ENCODE measurements around the gene FAM114A1.

Gene FAM114A1

DNA sequence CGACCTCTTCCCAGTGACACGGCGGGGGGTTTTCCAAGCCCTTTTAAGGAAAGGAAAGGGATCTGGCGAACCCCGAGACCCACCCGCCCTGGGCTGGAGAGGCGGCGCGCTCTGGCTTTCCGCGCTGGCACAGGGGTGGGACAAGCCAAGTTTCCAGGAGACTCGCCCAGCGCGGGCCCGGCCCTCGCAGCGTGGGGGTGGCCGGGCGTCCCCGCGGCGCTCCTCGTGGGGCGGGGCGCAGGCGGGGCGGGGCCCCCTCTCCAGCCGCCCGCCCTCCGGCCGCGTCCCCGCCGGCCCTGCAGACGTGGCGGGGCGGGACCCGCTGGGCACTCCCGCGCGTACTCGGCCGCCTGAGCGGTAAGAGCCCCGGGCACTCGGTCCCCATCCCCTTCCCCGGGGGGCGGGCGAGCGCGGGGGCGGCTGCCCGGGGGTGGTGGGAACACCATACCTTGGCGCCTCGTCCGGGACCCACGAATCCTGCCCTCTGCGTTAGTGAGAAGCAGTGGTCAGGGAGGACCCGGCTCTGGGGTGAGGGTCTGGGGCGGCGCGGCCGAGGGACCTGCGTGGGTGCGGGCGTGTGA, at the start of gene FAM114A1:
TSS of gene FAM114A1 (plus strand) at position 329 of the 581 bp plus-strand sequence. CDS start 10,273 bp downstream, outside the sequence.
- H3K36me3 ChIP-seq (ENCODE audit: insufficient read depth, low read length), result no peaks in the 10 kb centered on the region
- H4K20me1 ChIP-seq (ENCODE audit: insufficient read depth, low read length, poor library complexity, severe bottlenecking), result no peaks in the 10 kb centered on the region
- H3K27me3 ChIP-seq (ENCODE audit: insufficient read depth, low read length, poor library complexity, severe bottlenecking), result no peaks in the 10 kb centered on the region
- H3K9me3 ChIP-seq (ENCODE audit: insufficient read depth, low read depth, low read length), result no peaks in the 10 kb centered on the region
- H3K9ac ChIP-seq (ENCODE audit: low read depth, low read length, poor library complexity, severe bottlenecking), result no peak within 1 kb of the TSS
- no peak within 1 kb of the TSS for H3K4me3 ChIP-seq (ENCODE audit: low read length, poor library complexity, severe bottlenecking)
- H2AFZ ChIP-seq (ENCODE audit: low read length), result 0 out of 2 replicates have a peak within 1 kb of the TSS, but pooled peaks have one; percentile 23
- no peaks in the 10 kb centered on the region for H3K4me1 ChIP-seq (ENCODE audit: insufficient read depth, low read length, poor library complexity, severe bottlenecking)
- H3K79me2 ChIP-seq (ENCODE audit: insufficient read depth, low read length), result no peaks in the 10 kb centered on the region
- no peak for TF ChIP-seq EZH2phosphoT487 (IDR thresholded peaks at IDR 0.05; ENCODE audit: borderline replicate concordance)
- no peaks in the 10 kb centered on the region for H3K9me2 ChIP-seq (replicated peaks; ENCODE audit: low read depth, low read length)
- no peaks in the 10 kb centered on the region for H3F3A ChIP-seq (ENCODE audit: low read depth)
- H3K4me2 ChIP-seq (ENCODE audit: low read depth, low read length, poor library complexity, severe bottlenecking), result no peak within 1 kb of the TSS

DNA sequence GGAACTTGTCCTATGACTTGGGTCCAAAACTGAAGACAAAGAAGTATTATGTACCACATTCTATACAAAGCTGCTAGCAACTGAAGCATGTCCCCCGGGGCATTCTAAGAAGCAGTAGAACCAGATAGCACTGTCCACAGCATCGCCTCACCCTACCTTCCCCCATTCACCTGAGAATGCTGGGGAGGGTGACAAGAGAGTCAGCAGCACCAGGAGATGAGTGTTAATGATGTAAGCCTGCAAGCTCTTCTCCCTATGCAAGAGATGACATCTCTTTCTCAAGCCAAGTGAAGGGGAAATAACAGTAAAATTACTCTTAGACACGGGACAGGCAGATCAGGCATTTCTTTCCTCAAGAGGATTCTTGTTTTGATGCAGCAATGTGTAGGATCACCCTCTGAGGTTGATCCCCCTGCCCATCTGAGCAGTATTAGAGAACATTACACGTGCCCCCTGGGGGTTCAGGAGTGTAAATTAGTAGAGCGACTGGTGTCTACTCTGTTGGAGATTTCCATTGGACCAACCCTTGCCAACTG, 49.1 kb upstream of the FAM114A1 start:
- Histone ChIP-seq H3K9me3 (ENCODE audit: insufficient read depth, low read depth, low read length) (no peaks in the 10 kb centered on the region), H3K4me3 (ENCODE audit: low read length, poor library complexity, severe bottlenecking) (no peak overlapping the region), H2AFZ (ENCODE audit: low read length) (no peak overlapping the region), H3K9me2 (replicated peaks; ENCODE audit: low read depth, low read length) (no peaks in the 10 kb centered on the region), H3F3A (ENCODE audit: low read depth) (no peaks in the 10 kb centered on the region), H3K4me1 (ENCODE audit: insufficient read depth, low read length, poor library complexity, severe bottlenecking) (no peaks in the 10 kb centered on the region), H3K4me2 (ENCODE audit: low read depth, low read length, poor library complexity, severe bottlenecking) (no peak overlapping the region), H3K27me3 (ENCODE audit: insufficient read depth, low read length, poor library complexity, severe bottlenecking) (no peaks in the 10 kb centered on the region), H4K20me1 (ENCODE audit: insufficient read depth, low read length, poor library complexity, severe bottlenecking) (no peaks in the 10 kb centered on the region), H3K36me3 (ENCODE audit: insufficient read depth, low read length) (no peaks in the 10 kb centered on the region), H3K9ac (ENCODE audit: low read depth, low read length, poor library complexity, severe bottlenecking) (no peak overlapping the region), H3K79me2 (ENCODE audit: insufficient read depth, low read length) (no peaks in the 10 kb centered on the region)
- TF ChIP-seq EZH2phosphoT487 (IDR thresholded peaks at IDR 0.05; ENCODE audit: borderline replicate concordance), result no peak
- TF ChIP-seq, protein P1, sequence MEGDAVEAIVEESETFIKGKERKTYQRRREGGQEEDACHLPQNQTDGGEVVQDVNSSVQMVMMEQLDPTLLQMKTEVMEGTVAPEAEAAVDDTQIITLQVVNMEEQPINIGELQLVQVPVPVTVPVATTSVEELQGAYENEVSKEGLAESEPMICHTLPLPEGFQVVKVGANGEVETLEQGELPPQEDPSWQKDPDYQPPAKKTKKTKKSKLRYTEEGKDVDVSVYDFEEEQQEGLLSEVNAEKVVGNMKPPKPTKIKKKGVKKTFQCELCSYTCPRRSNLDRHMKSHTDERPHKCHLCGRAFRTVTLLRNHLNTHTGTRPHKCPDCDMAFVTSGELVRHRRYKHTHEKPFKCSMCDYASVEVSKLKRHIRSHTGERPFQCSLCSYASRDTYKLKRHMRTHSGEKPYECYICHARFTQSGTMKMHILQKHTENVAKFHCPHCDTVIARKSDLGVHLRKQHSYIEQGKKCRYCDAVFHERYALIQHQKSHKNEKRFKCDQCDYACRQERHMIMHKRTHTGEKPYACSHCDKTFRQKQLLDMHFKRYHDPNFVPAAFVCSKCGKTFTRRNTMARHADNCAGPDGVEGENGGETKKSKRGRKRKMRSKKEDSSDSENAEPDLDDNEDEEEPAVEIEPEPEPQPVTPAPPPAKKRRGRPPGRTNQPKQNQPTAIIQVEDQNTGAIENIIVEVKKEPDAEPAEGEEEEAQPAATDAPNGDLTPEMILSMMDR (conservative IDR thresholded peaks at IDR 0.05; ENCODE audit: low read length), result no peak

DNA sequence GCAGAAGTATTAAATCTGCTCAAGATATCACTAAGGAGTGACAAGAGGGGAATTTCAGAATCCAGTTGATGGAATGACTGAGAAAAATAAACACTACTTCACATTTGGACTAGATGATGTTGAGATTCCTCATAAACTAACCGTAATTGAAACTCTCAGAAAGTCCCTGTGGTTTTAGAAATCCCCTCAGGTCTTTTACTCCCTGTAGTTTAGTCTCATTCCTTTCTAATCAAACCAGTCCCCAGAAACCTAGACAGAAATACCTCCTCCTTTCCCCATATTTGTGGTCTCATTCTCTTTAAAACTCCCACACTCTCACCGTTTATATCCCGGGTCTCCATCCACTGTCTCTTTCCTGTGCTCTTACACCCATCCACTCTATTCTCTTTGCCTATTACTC, 48.0 kb upstream of the FAM114A1 start:
- Histone ChIP-seq H3K9me2 (replicated peaks; ENCODE audit: low read depth, low read length) (no peaks in the 10 kb centered on the region), H3K79me2 (ENCODE audit: insufficient read depth, low read length) (no peaks in the 10 kb centered on the region), H2AFZ (ENCODE audit: low read length) (no peak overlapping the region), H3K9ac (ENCODE audit: low read depth, low read length, poor library complexity, severe bottlenecking) (no peak overlapping the region), H3K4me1 (ENCODE audit: insufficient read depth, low read length, poor library complexity, severe bottlenecking) (no peaks in the 10 kb centered on the region), H3K36me3 (ENCODE audit: insufficient read depth, low read length) (no peaks in the 10 kb centered on the region), H3K4me2 (ENCODE audit: low read depth, low read length, poor library complexity, severe bottlenecking) (no peak overlapping the region), H3K9me3 (ENCODE audit: insufficient read depth, low read depth, low read length) (no peaks in the 10 kb centered on the region), H3K27me3 (ENCODE audit: insufficient read depth, low read length, poor library complexity, severe bottlenecking) (no peaks in the 10 kb centered on the region), H3K4me3 (ENCODE audit: low read length, poor library complexity, severe bottlenecking) (no peak overlapping the region), H3F3A (ENCODE audit: low read depth) (no peaks in the 10 kb centered on the region), H4K20me1 (ENCODE audit: insufficient read depth, low read length, poor library complexity, severe bottlenecking) (no peaks in the 10 kb centered on the region)
- TF ChIP-seq, protein P1 (conservative IDR thresholded peaks at IDR 0.05; ENCODE audit: low read length), result no peak
- TF ChIP-seq EZH2phosphoT487 (IDR thresholded peaks at IDR 0.05; ENCODE audit: borderline replicate concordance), result no peak
